OCI-LY3 (cell line): ENCODE measurements around the gene BRAT1.

Source experiments
- H2AFZ ChIP-seq: fragments of 200-600, 300-600 bp; shearing (Covaris generic); 2 replicates; pipeline ENCODE4 v1.6.0; 2014; ENCODE audit warnings: antibody characterized with exemption, low read depth, low read length
- H3K27ac ChIP-seq: fragments of 200-600, 300-600 bp; sonication (generic); 2 replicates; pipeline ENCODE4 v1.5.1; 2014; ENCODE audit warnings: mild to moderate bottlenecking, low read length, moderate library complexity, mixed read lengths
- H3K27me3 ChIP-seq: fragments of 200-600, 300-600 bp; sonication (generic); 2 replicates; pipeline ENCODE4 v1.6.1; 2014; ENCODE audit warnings: low read depth, low read length, mixed read lengths
- H3K36me3 ChIP-seq: fragments of 200-600, 300-600 bp; sonication (generic); replicated peaks from 2 replicates; pipeline ENCODE3; 2014; ENCODE audit warnings: low read depth, low read length, mixed read lengths
- H3K4me1 ChIP-seq: fragments of 300-600, 200-600 bp; sonication (generic); 2 replicates; pipeline ENCODE4 v1.6.1; 2014; ENCODE audit warnings: low read length, mixed read lengths
- H3K4me2 ChIP-seq: fragments of 200-600, 300-600 bp; sonication (generic); 2 replicates; pipeline ENCODE4 v1.6.1; 2014; ENCODE audit warnings: low read length, mixed read lengths
- H3K4me3 ChIP-seq: fragments of 300-600, 200-600 bp; sonication (generic); 2 replicates; pipeline ENCODE4 v1.5.1; 2014; ENCODE audit warnings: antibody characterized with exemption, mild to moderate bottlenecking, low read length, moderate library complexity
- H3K79me2 ChIP-seq: fragments of 300-600, 200-600 bp; shearing (Covaris generic); 2 replicates; pipeline ENCODE4 v1.6.1; 2014; ENCODE audit warnings: mild to moderate bottlenecking, low read length, mixed read lengths
- H3K9ac ChIP-seq: fragments of 300-600, 200-600 bp; shearing (Covaris generic); 2 replicates; pipeline ENCODE4 v1.6.0; 2014; ENCODE audit warnings: mild to moderate bottlenecking, low read length, moderate library complexity
- H3K9me3 ChIP-seq: fragments of 200-600, 300-600 bp; shearing (Covaris generic); 2 replicates; pipeline ENCODE4 v1.6.1; 2014; ENCODE audit warnings: low read length, mixed read lengths; ENCODE audit not compliant: insufficient read depth
- H4K20me1 ChIP-seq: fragments of 200-600, 300-600 bp; sonication (generic); 2 replicates; pipeline ENCODE4 v1.6.1; 2016; ENCODE audit warnings: low read length, mixed read lengths; ENCODE audit not compliant: insufficient read depth
- EZH2phosphoT487 ChIP-seq: fragments of 200-600 bp; shearing (Covaris generic); IDR thresholded peaks from 2 replicates; pipeline ENCODE4 v1.6.1; 2018; ENCODE audit warnings: antibody characterized with exemption, mixed run types, low read depth
- TF ChIP-seq, protein P1 (sequence below): fragments of 200-600, 300-600 bp; sonication (generic); IDR thresholded peaks from 2 replicates; pipeline ENCODE4 v1.5.1; 2014; ENCODE audit warnings: antibody characterized with exemption, low read length, low read depth

The BRAT1 gene

DNA sequence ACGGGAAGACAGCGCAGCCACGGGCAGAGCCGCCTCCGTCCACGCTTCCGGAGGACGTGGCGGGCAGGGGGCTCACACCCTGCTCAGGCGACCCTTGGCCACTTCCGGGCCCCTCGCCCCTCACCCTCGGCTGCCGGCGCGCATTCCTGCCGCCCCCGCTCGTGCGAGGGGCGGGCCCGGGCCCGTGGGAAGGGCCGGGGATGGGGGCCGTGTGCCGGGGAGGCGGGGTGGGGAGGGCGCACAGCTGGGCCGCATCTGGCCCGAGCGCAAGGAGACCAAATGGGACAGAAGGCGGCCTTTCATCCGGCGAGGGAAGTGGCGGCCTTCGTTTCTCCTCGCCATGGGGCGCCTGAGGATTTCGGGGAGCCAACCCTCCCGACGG lies 36.6 kb downstream of the BRAT1 start:
- H3K4me3 ChIP-seq = peak overlapping the region; percentile 87

DNA sequence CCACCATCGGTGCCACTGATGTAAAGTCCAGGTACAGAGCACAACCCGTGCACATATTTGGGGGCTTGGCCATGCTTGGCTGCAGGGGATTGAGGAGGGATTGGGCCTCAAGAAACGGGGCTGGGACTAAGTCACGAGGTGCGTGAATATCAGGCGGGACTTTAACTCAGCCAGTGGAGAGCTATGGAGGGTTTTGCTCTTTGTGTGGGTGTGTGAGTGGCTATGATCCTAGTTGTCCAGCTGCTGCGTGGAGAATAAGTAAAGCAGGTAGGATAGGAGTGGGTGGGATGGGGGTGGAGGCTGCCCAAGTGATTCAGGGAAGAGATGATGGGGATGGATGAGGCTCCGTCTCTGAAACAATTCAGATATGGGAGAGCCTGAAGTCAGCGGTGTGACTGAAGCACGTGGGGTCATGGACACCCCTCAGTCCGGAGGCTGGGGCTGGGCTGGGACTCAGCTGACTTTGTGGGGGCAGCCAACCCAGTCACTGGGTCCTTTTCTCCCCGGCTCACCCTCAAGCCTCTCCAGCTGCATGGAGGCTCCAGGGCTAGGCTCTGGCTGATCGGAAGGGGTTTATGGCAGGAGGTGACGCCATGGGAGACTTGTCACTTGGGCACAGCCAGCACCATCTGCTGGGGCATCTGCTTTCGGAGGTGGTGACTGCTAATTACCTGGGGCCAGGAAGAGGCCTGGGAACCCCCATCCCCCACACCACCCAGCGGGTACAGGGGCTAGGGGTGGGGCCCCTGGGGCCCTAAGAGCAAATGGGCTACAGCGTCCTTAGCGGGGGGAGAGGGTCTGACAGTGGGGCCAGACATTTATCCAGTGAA lies 37.4 kb downstream of the BRAT1 start:
- Histone ChIP-seq H3K27ac (no peak overlapping the region), H3K79me2 (peaks cover 32% of the 10 kb centered on the region), H3K9ac (peak overlapping the region; percentile 89; the same call in 1 of the 2 replicates), H3K4me2 (peak overlapping the region; percentile 99), H2AFZ (no peak overlapping the region), H3K9me3 (no peaks in the 10 kb centered on the region), H3K27me3 (no peaks in the 10 kb centered on the region), H4K20me1 (peaks cover 13% of the 10 kb centered on the region), H3K4me1 (peaks cover 29% of the 10 kb centered on the region), H3K4me3 (peak overlapping the region; percentile 87), H3K36me3 (peaks cover 11% of the 10 kb centered on the region)
- TF ChIP-seq EZH2phosphoT487 = no peak
- TF ChIP-seq, protein P1, sequence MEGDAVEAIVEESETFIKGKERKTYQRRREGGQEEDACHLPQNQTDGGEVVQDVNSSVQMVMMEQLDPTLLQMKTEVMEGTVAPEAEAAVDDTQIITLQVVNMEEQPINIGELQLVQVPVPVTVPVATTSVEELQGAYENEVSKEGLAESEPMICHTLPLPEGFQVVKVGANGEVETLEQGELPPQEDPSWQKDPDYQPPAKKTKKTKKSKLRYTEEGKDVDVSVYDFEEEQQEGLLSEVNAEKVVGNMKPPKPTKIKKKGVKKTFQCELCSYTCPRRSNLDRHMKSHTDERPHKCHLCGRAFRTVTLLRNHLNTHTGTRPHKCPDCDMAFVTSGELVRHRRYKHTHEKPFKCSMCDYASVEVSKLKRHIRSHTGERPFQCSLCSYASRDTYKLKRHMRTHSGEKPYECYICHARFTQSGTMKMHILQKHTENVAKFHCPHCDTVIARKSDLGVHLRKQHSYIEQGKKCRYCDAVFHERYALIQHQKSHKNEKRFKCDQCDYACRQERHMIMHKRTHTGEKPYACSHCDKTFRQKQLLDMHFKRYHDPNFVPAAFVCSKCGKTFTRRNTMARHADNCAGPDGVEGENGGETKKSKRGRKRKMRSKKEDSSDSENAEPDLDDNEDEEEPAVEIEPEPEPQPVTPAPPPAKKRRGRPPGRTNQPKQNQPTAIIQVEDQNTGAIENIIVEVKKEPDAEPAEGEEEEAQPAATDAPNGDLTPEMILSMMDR = peak; percentile 5; the same call in 1 of the 2 replicates

More for the DNA sequence above, 36.6 kb downstream of the BRAT1 start:
- Histone ChIP-seq H3K9ac (peak overlapping the region; percentile 89), H3K9me3 (no peaks in the 10 kb centered on the region), H3K79me2 (peaks cover 41% of the 10 kb centered on the region), H3K27ac (peak overlapping the region; percentile 71), H3K36me3 (peaks cover 14% of the 10 kb centered on the region), H3K4me1 (peaks cover 34% of the 10 kb centered on the region), H3K4me2 (peak overlapping the region; percentile 99), H2AFZ (no peak overlapping the region), H4K20me1 (peaks cover 22% of the 10 kb centered on the region), H3K27me3 (no peaks in the 10 kb centered on the region)
- no peak for TF ChIP-seq EZH2phosphoT487
- TF ChIP-seq, protein P1 = no peak

DNA sequence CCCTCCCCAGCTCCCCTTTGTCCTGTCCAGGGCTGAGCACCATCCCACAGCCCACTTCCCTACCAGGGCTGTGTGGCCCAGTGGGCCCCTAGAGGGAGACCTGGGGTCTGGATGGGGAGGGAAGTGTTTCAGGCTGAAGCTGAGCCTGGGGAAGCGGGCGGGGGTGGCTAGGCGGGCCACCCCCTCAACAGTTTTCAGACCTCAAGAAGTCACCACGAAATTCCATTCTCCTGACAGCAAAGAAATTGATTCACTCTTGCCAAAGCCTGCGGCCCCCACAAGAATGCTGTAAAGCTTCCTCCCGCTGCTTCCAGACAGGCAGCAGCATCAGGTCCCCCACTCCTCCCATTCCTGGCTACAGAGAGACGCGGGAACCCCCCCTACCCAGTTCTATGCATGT lies 38.3 kb downstream of the BRAT1 start:
- Histone ChIP-seq H3K4me3 (no peak overlapping the region), H3K4me1 (peaks cover 29% of the 10 kb centered on the region), H3K4me2 (no peak overlapping the region), H3K36me3 (peaks cover 6% of the 10 kb centered on the region), H4K20me1 (peaks cover 8% of the 10 kb centered on the region; the same call in 1 of the 2 replicates), H3K27me3 (no peaks in the 10 kb centered on the region), H3K9me3 (no peaks in the 10 kb centered on the region), H3K79me2 (peaks cover 24% of the 10 kb centered on the region), H3K27ac (no peak overlapping the region), H3K9ac (no peak overlapping the region), H2AFZ (no peak overlapping the region)
- TF ChIP-seq EZH2phosphoT487 = no peak
- TF ChIP-seq, protein P1 = no peak

DNA sequence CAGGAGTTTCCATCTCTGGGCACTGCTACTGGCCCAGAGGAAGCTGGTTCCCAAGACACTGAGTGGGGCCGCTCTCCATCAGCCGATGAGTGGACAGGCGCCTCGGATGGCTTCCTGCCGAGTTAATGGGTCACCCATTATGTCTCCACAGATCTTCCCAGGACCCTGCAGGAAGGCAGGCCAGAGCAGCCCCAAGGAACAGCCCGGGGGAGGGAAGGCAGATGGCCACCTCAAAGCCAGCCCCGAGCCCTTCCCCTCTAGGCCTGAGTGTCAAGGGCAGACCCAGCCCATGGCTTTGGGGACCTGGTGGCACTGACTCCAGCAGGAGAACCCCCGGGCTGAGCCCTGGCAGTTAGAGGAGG lies 39.1 kb downstream of the BRAT1 start:
- H3K4me3 ChIP-seq = no peak overlapping the region
- peaks cover 37% of the 10 kb centered on the region for H3K4me1 ChIP-seq
- H2AFZ ChIP-seq = no peak overlapping the region
- peaks cover 8% of the 10 kb centered on the region; the same call in 1 of the 2 replicates for H4K20me1 ChIP-seq
- no peak overlapping the region for H3K27ac ChIP-seq
- TF ChIP-seq, protein P1 = no peak
- TF ChIP-seq EZH2phosphoT487 = no peak
- no peaks in the 10 kb centered on the region for H3K9me3 ChIP-seq
- H3K4me2 ChIP-seq = no peak overlapping the region
- H3K36me3 ChIP-seq = no peaks in the 10 kb centered on the region
- peaks cover 15% of the 10 kb centered on the region for H3K79me2 ChIP-seq
- H3K27me3 ChIP-seq = no peaks in the 10 kb centered on the region
- no peak overlapping the region for H3K9ac ChIP-seq
